CD14-positive monocyte (primary cell): ENCODE data around the gene HPCA. TPM values are rescaled to one million over a fixed set of nuclear protein-coding genes. Genes with fewer than 3 reads are reported as not detected.

Experiments used
- DNase-seq, 3 donors: peaks; one replicate each; pipeline ENCODE4 v3.0.0-alpha.2; 2011 to 2022
- H2AFZ ChIP-seq: 2 replicates; pipeline ENCODE4 v1.6.0; 2012; ENCODE audit warnings: mild to moderate bottlenecking, low read depth, low read length, inconsistent platforms; ENCODE audit not compliant: insufficient read depth, poor library complexity, severe bottlenecking
- H3K27ac ChIP-seq, 2 donors: 1 replicate in 1 of 2; 2 replicates in 1 of 2; pipeline ENCODE4 v1.5.1; 2012 to 2013; ENCODE audit warnings: low read length in 2 of 2, control low read depth in 1 of 2, inconsistent platforms in 1 of 2, low read depth in 1 of 2, mild to moderate bottlenecking in 1 of 2
- H3K27me3 ChIP-seq, 2 donors: one replicate each; pipeline versions ENCODE4 v1.6.0 to v1.6.1; 2011 to 2013; ENCODE audit warnings: low read length in 2 of 2; ENCODE audit not compliant: control insufficient read depth in 2 of 2, insufficient read depth in 2 of 2
- H3K36me3 ChIP-seq, 2 donors: replicated peaks in 1 of 2; 1 replicate in 1 of 2; 2 replicates in 1 of 2; pipeline versions ENCODE4 v1.5.1 to v1.6.1; 2012 to 2013; ENCODE audit warnings: low read length in 2 of 2, control low read depth in 1 of 2, inconsistent platforms in 1 of 2, mild to moderate bottlenecking in 1 of 2; ENCODE audit not compliant: insufficient read depth in 2 of 2, control insufficient read depth in 1 of 2
- H3K4me1 ChIP-seq, 2 donors: 1 replicate in 1 of 2; 2 replicates in 1 of 2; pipeline versions ENCODE4 v1.5.1 to v1.6.1; 2012 to 2013; ENCODE audit warnings: low read length in 2 of 2, control low read depth in 1 of 2, inconsistent platforms in 1 of 2, mild to moderate bottlenecking in 1 of 2, moderate library complexity in 1 of 2; ENCODE audit not compliant: insufficient read depth in 2 of 2, control insufficient read depth in 1 of 2
- H3K4me2 ChIP-seq: replicated peaks from 2 replicates; pipeline ENCODE3; 2012; ENCODE audit warnings: low read length, moderate library complexity, mild to moderate bottlenecking; ENCODE audit not compliant: poor library complexity, severe bottlenecking; ENCODE audit errors: extremely low read depth
- H3K4me3 ChIP-seq, 3 experiments: fragments of 200-600 bp in 1 of 3; sonication (generic) in 1 of 3; replicated peaks in 1 of 3; 1 replicate in 2 of 3; 2 replicates in 1 of 3; pipeline ENCODE4 v1.5.1; 2011 to 2013; ENCODE audit warnings: low read length in 3 of 3, mild to moderate bottlenecking in 3 of 3, control low read depth in 2 of 3, low read depth in 2 of 3, inconsistent platforms in 1 of 3, moderate library complexity in 1 of 3
- H3K79me2 ChIP-seq: 2 replicates; pipeline ENCODE4 v1.6.0; 2012; ENCODE audit warnings: mild to moderate bottlenecking, control low read depth, inconsistent platforms, low read length, moderate library complexity; ENCODE audit not compliant: insufficient read depth
- H3K9ac ChIP-seq: 2 replicates; pipeline ENCODE4 v1.6.0; 2017; ENCODE audit warnings: low read length, mild to moderate bottlenecking; ENCODE audit not compliant: insufficient read depth, poor library complexity, severe bottlenecking
- H3K9me3 ChIP-seq, 2 donors: replicated peaks in 1 of 2; 1 replicate in 1 of 2; 2 replicates in 1 of 2; pipeline versions ENCODE4 v1.5.1 to v1.6.1; 2012 to 2013; ENCODE audit warnings: low read length in 2 of 2, control low read depth in 1 of 2; ENCODE audit not compliant: control insufficient read depth in 1 of 2, insufficient read depth in 1 of 2
- H4K20me1 ChIP-seq: 2 replicates; pipeline ENCODE4 v1.6.0; 2012; ENCODE audit warnings: mild to moderate bottlenecking, low read length, control low read depth, moderate library complexity; ENCODE audit not compliant: insufficient read depth
- H3K27ac Mint-ChIP-seq, 7 donors: one replicate each; pipeline ENCODE4 v1.8.0; 2020; ENCODE audit warnings: mild to moderate bottlenecking in 7 of 7, mixed read lengths in 7 of 7, moderate library complexity in 6 of 7, inconsistent platforms in 2 of 7
- H3K27me3 Mint-ChIP-seq, 3 donors: one replicate each; pipeline ENCODE4 v1.8.0; 2021 to 2022; ENCODE audit warnings: low read depth in 3 of 3, mild to moderate bottlenecking in 3 of 3, mixed read lengths in 3 of 3, moderate library complexity in 3 of 3, inconsistent platforms in 1 of 3
- H3K36me3 Mint-ChIP-seq, 2 donors: one replicate each; pipeline ENCODE4 v1.8.0; 2020; ENCODE audit warnings: mixed read lengths in 2 of 2, inconsistent platforms in 1 of 2, mild to moderate bottlenecking in 1 of 2
- H3K4me1 Mint-ChIP-seq: one replicate; pipeline ENCODE4 v1.8.0; 2020; ENCODE audit warnings: mild to moderate bottlenecking, mixed read lengths
- H3K4me3 Mint-ChIP-seq, 2 donors: one replicate each; pipeline ENCODE4 v1.8.0; 2020; ENCODE audit warnings: mild to moderate bottlenecking in 2 of 2, mixed read lengths in 2 of 2, moderate library complexity in 1 of 2
- H3K9me3 Mint-ChIP-seq, 7 donors: one replicate each; pipeline ENCODE4 v1.8.0; 2020 to 2022; ENCODE audit warnings: mixed read lengths in 7 of 7, mild to moderate bottlenecking in 6 of 7, moderate library complexity in 6 of 7, inconsistent platforms in 2 of 7
- WGBS: methylation state at CpG from one replicate; pipeline ENCODE4 v1.1.5; 2013; ENCODE audit warnings: missing lambda C conversion rate; ENCODE audit not compliant: insufficient coverage; 5-methylcytosine and 5-hydroxymethylcytosine counted together
- intact Hi-C, 2 donors: fragments of 100-400 bp; cut with micrococcal nuclease; formaldehyde crosslinking; loops; one replicate each; pipeline versions ENCODE4 v1.15.0 to v1.15.1; 2023
- polyA plus RNA-seq, 3 donors: library from polyadenylated mRNA; depleted of rRNA in 1 of 3; unstranded in 2 of 3; stranded (reverse) in 1 of 3; fragments of 300-500 nt in 2 of 3; fragments of >200 nt in 1 of 3; fragmentation: Illumina TruSeq in 2 of 3; gene quantifications; 1 replicate in 2 of 3; 2 replicates in 1 of 3; pipeline ENCODE4 v1.2.3, GENCODE V29; 2012 to 2021
- TF ChIP-seq, protein P1 (sequence below): fragments of 200-600 bp; IDR thresholded peaks from one replicate; pipeline ENCODE4 v1.8.0; 2022; ENCODE audit warnings: antibody characterized with exemption, mild to moderate bottlenecking

Gene HPCA
- polyA plus RNA-seq, 3 donors, result not detected

DNA sequence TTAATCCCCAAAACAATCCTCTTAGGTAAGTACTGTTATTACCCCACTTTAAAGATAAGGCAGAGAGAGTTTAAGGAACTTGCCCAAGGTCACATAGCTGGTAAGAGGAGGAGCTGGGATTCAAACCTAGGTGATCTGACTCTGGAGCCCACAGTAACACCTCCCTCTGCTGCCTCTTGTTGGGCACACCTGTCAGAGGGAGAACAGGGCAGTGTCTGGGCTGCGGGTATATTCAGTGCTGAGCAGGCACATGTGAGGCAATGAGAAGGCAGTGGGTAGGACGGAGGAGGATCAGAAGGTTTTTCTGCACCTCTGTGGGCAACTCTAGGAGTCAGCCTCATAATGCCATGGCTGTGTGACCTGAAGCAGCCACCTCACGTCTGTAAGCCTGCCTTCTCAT lies 1.8 kb downstream of the HPCA start:
- intact Hi-C loops, result no loop called here
- H3K4me3 Mint-ChIP-seq, result no peak overlapping the region
- Histone ChIP-seq H3K27ac (no peak overlapping the region), H3K9ac (no peak overlapping the region), H3K4me3 (no peak overlapping the region), H3K36me3 (no peaks in the 10 kb centered on the region), H4K20me1 (no peaks in the 10 kb centered on the region), H3K79me2 (no peaks in the 10 kb centered on the region), H3K4me1 (peaks cover 1 to 3% of the 10 kb centered on the region in 2 donors), H3K4me2 (no peak overlapping the region), H3K9me3 (peaks cover 4 to 13% of the 10 kb centered on the region in 2 donors), H3K27me3 (peaks cover 21 to 84% of the 10 kb centered on the region in 2 donors), H2AFZ (no peak overlapping the region)
- peaks cover 74 to 87% (median 78%) of the 10 kb centered on the region in 3 donors for H3K27me3 Mint-ChIP-seq
- peaks cover 4 to 20% (median 11%) of the 10 kb centered on the region in 7 donors for H3K9me3 Mint-ChIP-seq
- H3K27ac Mint-ChIP-seq, result no peak overlapping the region
- TF ChIP-seq, protein P1, sequence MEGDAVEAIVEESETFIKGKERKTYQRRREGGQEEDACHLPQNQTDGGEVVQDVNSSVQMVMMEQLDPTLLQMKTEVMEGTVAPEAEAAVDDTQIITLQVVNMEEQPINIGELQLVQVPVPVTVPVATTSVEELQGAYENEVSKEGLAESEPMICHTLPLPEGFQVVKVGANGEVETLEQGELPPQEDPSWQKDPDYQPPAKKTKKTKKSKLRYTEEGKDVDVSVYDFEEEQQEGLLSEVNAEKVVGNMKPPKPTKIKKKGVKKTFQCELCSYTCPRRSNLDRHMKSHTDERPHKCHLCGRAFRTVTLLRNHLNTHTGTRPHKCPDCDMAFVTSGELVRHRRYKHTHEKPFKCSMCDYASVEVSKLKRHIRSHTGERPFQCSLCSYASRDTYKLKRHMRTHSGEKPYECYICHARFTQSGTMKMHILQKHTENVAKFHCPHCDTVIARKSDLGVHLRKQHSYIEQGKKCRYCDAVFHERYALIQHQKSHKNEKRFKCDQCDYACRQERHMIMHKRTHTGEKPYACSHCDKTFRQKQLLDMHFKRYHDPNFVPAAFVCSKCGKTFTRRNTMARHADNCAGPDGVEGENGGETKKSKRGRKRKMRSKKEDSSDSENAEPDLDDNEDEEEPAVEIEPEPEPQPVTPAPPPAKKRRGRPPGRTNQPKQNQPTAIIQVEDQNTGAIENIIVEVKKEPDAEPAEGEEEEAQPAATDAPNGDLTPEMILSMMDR, result no peak
- H3K4me1 Mint-ChIP-seq, result peaks cover 7% of the 10 kb centered on the region
- peaks cover 0 to 7% of the 10 kb centered on the region in 2 donors for H3K36me3 Mint-ChIP-seq
- no CpG with 5 or more reads among the region's 3 CpGs for WGBS
- no peak for DNase-seq

DNA sequence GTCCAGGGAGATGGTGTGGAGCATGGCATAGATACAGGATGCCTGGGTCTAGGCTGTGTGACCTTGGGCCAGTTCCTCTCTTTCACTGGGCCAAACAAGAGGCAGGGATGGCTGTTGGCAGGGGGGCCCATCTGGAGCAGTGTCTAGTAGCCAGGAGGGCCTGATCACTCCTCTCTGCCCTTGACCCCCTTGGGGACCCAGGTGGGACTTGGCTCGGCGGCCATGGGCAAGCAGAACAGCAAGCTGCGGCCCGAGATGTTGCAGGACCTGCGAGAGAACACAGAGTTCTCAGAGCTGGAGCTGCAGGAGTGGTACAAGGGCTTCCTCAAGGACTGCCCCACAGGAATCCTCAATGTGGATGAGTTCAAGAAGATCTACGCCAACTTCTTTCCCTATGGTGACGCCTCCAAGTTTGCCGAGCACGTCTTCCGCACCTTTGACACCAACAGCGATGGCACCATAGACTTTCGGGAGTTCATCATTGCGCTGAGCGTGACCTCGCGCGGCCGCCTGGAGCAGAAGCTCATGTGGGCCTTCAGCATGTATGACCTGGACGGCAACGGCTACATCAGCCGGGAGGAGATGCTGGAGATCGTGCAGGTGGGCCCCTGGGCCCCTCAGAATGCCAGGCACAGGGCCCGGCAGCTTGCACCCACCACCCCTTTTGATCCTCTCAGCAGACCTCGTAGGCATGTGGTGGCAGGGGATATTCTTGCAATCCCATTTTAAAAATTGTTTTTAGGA lies 2.6 kb downstream of the HPCA start:
- DNase-seq, result no peak
- H3K4me3 Mint-ChIP-seq, result peak overlapping the region in 1 of 2 donors; percentile 8
- peaks cover 4 to 10% of the 10 kb centered on the region in 2 donors for H3K4me1 ChIP-seq
- no peak overlapping the region for H3K4me2 ChIP-seq
- 95% methylated on average over 22 of the region's 24 CpGs for WGBS
- H3K4me1 Mint-ChIP-seq, result peaks cover 14% of the 10 kb centered on the region
- no peak overlapping the region for H3K27ac Mint-ChIP-seq
- no peak overlapping the region for H3K27ac ChIP-seq
- peaks cover 28 to 84% of the 10 kb centered on the region in 2 donors for H3K27me3 ChIP-seq
- H3K9ac ChIP-seq, result no peak overlapping the region
- peaks cover 4 to 13% of the 10 kb centered on the region in 2 donors for H3K9me3 ChIP-seq
- no peak overlapping the region for H3K4me3 ChIP-seq
- H3K36me3 Mint-ChIP-seq, result peaks cover 0 to 7% of the 10 kb centered on the region in 2 donors
- no peaks in the 10 kb centered on the region for H3K79me2 ChIP-seq
- H3K9me3 Mint-ChIP-seq, result peaks cover 4 to 23% (median 13%) of the 10 kb centered on the region in 7 donors
- intact Hi-C loops, result no loop called here
- no peak overlapping the region for H2AFZ ChIP-seq
- H3K36me3 ChIP-seq, result no peaks in the 10 kb centered on the region
- TF ChIP-seq, protein P1, result no peak
- peaks cover 77 to 87% (median 79%) of the 10 kb centered on the region in 3 donors for H3K27me3 Mint-ChIP-seq
- H4K20me1 ChIP-seq, result no peaks in the 10 kb centered on the region
